GM19328 (cell line): ENCODE measurements around the gene TDRD6.
"Not testable (repeated sequence)": the region's sequence is repeated elsewhere in the genome, so short reads cannot be mapped to it uniquely, and the experiment has no call there.

Experiments
- ATAC-seq: cut with Tn5 transposase; IDR thresholded peaks from one replicate; pipeline ENCODE4 v1.9.1; 2021; ENCODE audit warnings: mild to moderate bottlenecking, moderate library complexity; ENCODE audit not compliant: unreplicated experiment

Gene TDRD6

GRCh38 chr6:46736906-46737305, 49.2 kb downstream of the TDRD6 start:
- no peak for ATAC-seq

GRCh38 chr6:46741482-46741881, 53.8 kb downstream of the TDRD6 start:
- no peak for ATAC-seq

- ATAC-seq = no peak
Observed at GRCh38 chr6:46741910-46742309, 54.2 kb downstream of the TDRD6 start.

- no peak for ATAC-seq
Observed at GRCh38 chr6:46743425-46744158, 55.9 kb downstream of the TDRD6 start.

- ATAC-seq = not testable (repeated sequence)
Observed at GRCh38 chr6:46744159-46744725, 56.6 kb downstream of the TDRD6 start.

GRCh38 chr6:46745973-46746372, 58.3 kb downstream of the TDRD6 start:
- no peak for ATAC-seq

- no peak for ATAC-seq
Observed at GRCh38 chr6:46746696-46747095, 59.0 kb downstream of the TDRD6 start, which contains the start of gene ANKRD66. ANKRD66 (plus strand) TSS chr6:46746933; CDS start chr6:46751949, 5,016 bp downstream.

- no peak for ATAC-seq
Observed at GRCh38 chr6:46748940-46749503, 61.3 kb downstream of the TDRD6 start.

- ATAC-seq = no peak
Observed at GRCh38 chr6:46749731-46750130, 62.0 kb downstream of the TDRD6 start.

GRCh38 chr6:46751658-46752057, 64.0 kb downstream of the TDRD6 start:
- no peak for ATAC-seq
